Measurements from ENCODE around the gene FAM180A. TPM values are rescaled to one million over a fixed set of nuclear protein-coding genes. Genes with fewer than 3 reads are reported as not detected.

Gene FAM180A
- total and polyA plus RNA-seq, 10 of the 15 experiments (the other 5 are each of a cell fraction or from before 2014, with no cell fraction given), result not detected

- no peak overlapping the region for H3K27ac ChIP-seq (ENCODE audit: control insufficient read depth, insufficient read depth)
- intact Hi-C loops (cut with micrococcal nuclease; ENCODE audit: unreplicated experiment), result no loop called here
- H3K79me2 ChIP-seq (ENCODE audit: control insufficient read depth, insufficient read depth, low read length), result no peaks in the 10 kb centered on the region
- H3K4me3 ChIP-seq, result no peak overlapping the region
- CTCF ChIA-PET, result interaction anchor here (0.6 to 0.9 kb wide), 2 partner anchors 33 to 54 kb away, joined by 3 read pairs; no protein-coding TSS in a partner anchor
- no peaks in the 10 kb centered on the region for H3K9me3 ChIP-seq (replicated peaks; ENCODE audit: control insufficient read depth, insufficient read depth, low read length)
- SMC1A ChIA-PET (ENCODE audit: uncharacterized antibody, unreplicated experiment), result interaction anchor here (1.7 kb wide), 1 partner anchor 13 kb away, joined by 5 read pairs; no protein-coding TSS in a partner anchor
- H2AFZ ChIP-seq (ENCODE audit: control insufficient read depth, low read depth, low read length), result no peak overlapping the region
- peaks cover 0 to 1% of the 10 kb centered on the region in 2 experiments; a peak in 2 of 4 replicates for H3K27me3 ChIP-seq (replicated peaks in 1 of 2; ENCODE audit: control insufficient read depth in 2 of 2, insufficient read depth in 2 of 2, low read length in 1 of 2)
- H3K4me1 ChIP-seq (ENCODE audit: control insufficient read depth, insufficient read depth, low read length), result no peaks in the 10 kb centered on the region
- POLR2A ChIA-PET, result no interaction called here
- 22% methylated on average over 5 of the region's 5 CpGs for WGBS (ENCODE audit: insufficient coverage, insufficient replicate concordance, low lambda C conversion rate, missing lambda C conversion rate)
- FAIRE-seq (no peak), DNase-seq (ENCODE audit: low read depth, low spot score) (no peak), ATAC-seq (no peak)
- no peak overlapping the region for H3K9ac ChIP-seq (ENCODE audit: control insufficient read depth, insufficient read depth, low read length)
- no peaks in the 10 kb centered on the region for H4K20me1 ChIP-seq (ENCODE audit: control insufficient read depth, insufficient read depth)
- in situ Hi-C loops (cut with MboI), result no loop called here
- H3K36me3 ChIP-seq (ENCODE audit: control insufficient read depth in 2 of 2, insufficient read depth in 2 of 2, low read length in 1 of 2), result no peaks in the 10 kb centered on the region
- H3K4me2 ChIP-seq (ENCODE audit: control insufficient read depth, insufficient read depth), result no peak overlapping the region
- RAD21 ChIA-PET (ENCODE audit: unreplicated experiment), result no interaction called here
- BruUV-seq (replicated peaks), result no TSS peak
- no peak for TF ChIP-seq ZNF622 (IDR thresholded peaks at IDR 0.05)
- TF ChIP-seq CBX5 (IDR thresholded peaks at IDR 0.05; ENCODE audit: low read depth), result no peak
- no peak for TF ChIP-seq ZNF207 (IDR thresholded peaks at IDR 0.05; ENCODE audit: borderline replicate concordance)
- TF ChIP-seq NR2F1 (conservative IDR thresholded peaks at IDR 0.05), result no peak
- TF ChIP-seq FOXM1 (IDR thresholded peaks at IDR 0.05; ENCODE audit: low read depth, low read length), result no peak
- no peak for TF ChIP-seq PRDM15 (CRISPR knock-in tag; IDR thresholded peaks at IDR 0.05)
- no peak for TF ChIP-seq MYC (IDR thresholded peaks at IDR 0.05; ENCODE audit: insufficient read depth, insufficient read length, insufficient replicate concordance, low read length, severe bottlenecking)
- TF ChIP-seq HCFC1 (IDR thresholded peaks at IDR 0.05; ENCODE audit: low read length), result no peak
- TF ChIP-seq SPI1 (IDR thresholded peaks at IDR 0.05; ENCODE audit: borderline replicate concordance, insufficient read depth, low read depth, low read length), result no peak
- TF ChIP-seq FOS (IDR thresholded peaks at IDR 0.05; ENCODE audit: borderline replicate concordance, extremely low read depth, insufficient read length), result no peak
- no peak for TF ChIP-seq NRF1 (conservative IDR thresholded peaks at IDR 0.05; ENCODE audit: low read depth, low read length)
- no peak for TF ChIP-seq SREBF1 (IDR thresholded peaks at IDR 0.05; ENCODE audit: low read length)
- no peak for TF ChIP-seq CEBPZ (IDR thresholded peaks at IDR 0.05; ENCODE audit: low read depth, low read length)
- no peak for TF ChIP-seq E2F4 (IDR thresholded peaks at IDR 0.05; ENCODE audit: low read depth, low read length)
- no peak for TF ChIP-seq CBX3 (IDR thresholded peaks at IDR 0.05; ENCODE audit: borderline replicate concordance, low read depth)
- TF ChIP-seq RAD21 (IDR thresholded peaks at IDR 0.05; ENCODE audit: insufficient read depth, low read depth, low read length), result no peak
Measured at GRCh38 chr7:135726276-135726788, 22.3 kb downstream of the FAM180A start.

All from GM12878 (cell line).